IPS-18a (cell line): Measurements from ENCODE around the gene L3MBTL4.

Experiments used
- H3K27ac ChIP-seq: one replicate; pipeline ENCODE4 v1.5.1; 2013; ENCODE audit warnings: low read length
- H3K27me3 ChIP-seq: one replicate; pipeline ENCODE4 v1.6.1; 2013; ENCODE audit warnings: mild to moderate bottlenecking, low read length; ENCODE audit not compliant: control insufficient read depth, insufficient read depth
- H3K36me3 ChIP-seq: one replicate; pipeline ENCODE4 v1.6.1; 2013; ENCODE audit warnings: low read depth, low read length; ENCODE audit not compliant: control insufficient read depth
- H3K4me1 ChIP-seq: one replicate; pipeline ENCODE4 v1.6.1; 2013; ENCODE audit warnings: low read depth, low read length; ENCODE audit not compliant: control insufficient read depth
- H3K4me3 ChIP-seq: one replicate; pipeline ENCODE4 v1.5.1; 2013; ENCODE audit warnings: low read length
- H3K9ac ChIP-seq: one replicate; pipeline ENCODE4 v1.6.1; 2013; ENCODE audit warnings: mild to moderate bottlenecking, low read length, moderate library complexity
- H3K9me3 ChIP-seq: one replicate; pipeline ENCODE4 v1.6.1; 2013; ENCODE audit warnings: low read depth, low read length; ENCODE audit not compliant: control insufficient read depth

L3MBTL4 gene

GRCh38 chr18:6236258-6236657 lies 178.5 kb downstream of the L3MBTL4 start:
- Histone ChIP-seq H3K4me1 (peaks cover 4% of the 10 kb centered on the region), H3K4me3 (no peak overlapping the region), H3K27me3 (no peaks in the 10 kb centered on the region), H3K9ac (no peak overlapping the region), H3K36me3 (no peaks in the 10 kb centered on the region), H3K27ac (no peak overlapping the region), H3K9me3 (no peaks in the 10 kb centered on the region)

GRCh38 chr18:6222271-6222670 lies 192.4 kb downstream of the L3MBTL4 start:
- no peaks in the 10 kb centered on the region for H3K9me3 ChIP-seq
- H3K36me3 ChIP-seq: no peaks in the 10 kb centered on the region
- H3K9ac ChIP-seq: no peak overlapping the region
- H3K27me3 ChIP-seq: no peaks in the 10 kb centered on the region
- H3K4me3 ChIP-seq: no peak overlapping the region
- H3K4me1 ChIP-seq: no peaks in the 10 kb centered on the region
- no peak overlapping the region for H3K27ac ChIP-seq

- Histone ChIP-seq H3K9me3 (no peaks in the 10 kb centered on the region), H3K27me3 (no peaks in the 10 kb centered on the region), H3K27ac (no peak overlapping the region), H3K9ac (no peak overlapping the region), H3K36me3 (no peaks in the 10 kb centered on the region), H3K4me3 (no peak overlapping the region), H3K4me1 (no peaks in the 10 kb centered on the region)
Measured at GRCh38 chr18:6221602-6222014, 193.1 kb downstream of the L3MBTL4 start.

- Histone ChIP-seq H3K4me3 (no peak overlapping the region), H3K27ac (no peak overlapping the region), H3K36me3 (no peaks in the 10 kb centered on the region), H3K4me1 (no peaks in the 10 kb centered on the region), H3K9ac (no peak overlapping the region), H3K9me3 (no peaks in the 10 kb centered on the region), H3K27me3 (no peaks in the 10 kb centered on the region)
Measured at GRCh38 chr18:6220129-6220528, 194.6 kb downstream of the L3MBTL4 start.

GRCh38 chr18:6219116-6219717 lies 195.5 kb downstream of the L3MBTL4 start:
- Histone ChIP-seq H3K27me3 (no peaks in the 10 kb centered on the region), H3K9ac (no peak overlapping the region), H3K9me3 (no peaks in the 10 kb centered on the region), H3K36me3 (no peaks in the 10 kb centered on the region), H3K27ac (no peak overlapping the region), H3K4me1 (no peaks in the 10 kb centered on the region), H3K4me3 (no peak overlapping the region)

- no peak overlapping the region for H3K4me3 ChIP-seq
- no peaks in the 10 kb centered on the region for H3K9me3 ChIP-seq
- no peak overlapping the region for H3K27ac ChIP-seq
Measured at GRCh38 chr18:6215888-6216287, 198.8 kb downstream of the L3MBTL4 start.

GRCh38 chr18:6211174-6211504 lies 203.6 kb downstream of the L3MBTL4 start:
- H3K27me3 ChIP-seq: no peaks in the 10 kb centered on the region
- H3K9me3 ChIP-seq: no peaks in the 10 kb centered on the region
- no peaks in the 10 kb centered on the region for H3K4me1 ChIP-seq
- no peak overlapping the region for H3K4me3 ChIP-seq
- H3K36me3 ChIP-seq: no peaks in the 10 kb centered on the region
- H3K9ac ChIP-seq: no peak overlapping the region
- H3K27ac ChIP-seq: no peak overlapping the region

More at GRCh38 chr18:6215888-6216287, 198.8 kb downstream of the L3MBTL4 start:
- Histone ChIP-seq H3K9ac (no peak overlapping the region), H3K27me3 (no peaks in the 10 kb centered on the region), H3K36me3 (no peaks in the 10 kb centered on the region), H3K4me1 (no peaks in the 10 kb centered on the region)

GRCh38 chr18:6210349-6211173 lies 204.2 kb downstream of the L3MBTL4 start:
- no peak overlapping the region for H3K27ac ChIP-seq
- H3K9me3 ChIP-seq: no peaks in the 10 kb centered on the region
- no peaks in the 10 kb centered on the region for H3K27me3 ChIP-seq
- H3K4me3 ChIP-seq: no peak overlapping the region
- no peaks in the 10 kb centered on the region for H3K36me3 ChIP-seq
- no peak overlapping the region for H3K9ac ChIP-seq
- H3K4me1 ChIP-seq: no peaks in the 10 kb centered on the region

GRCh38 chr18:6207941-6208340 lies 206.8 kb downstream of the L3MBTL4 start:
- Histone ChIP-seq H3K4me1 (no peaks in the 10 kb centered on the region), H3K9ac (no peak overlapping the region), H3K9me3 (no peaks in the 10 kb centered on the region), H3K27ac (no peak overlapping the region), H3K36me3 (no peaks in the 10 kb centered on the region), H3K27me3 (no peaks in the 10 kb centered on the region), H3K4me3 (no peak overlapping the region)

- H3K27me3 ChIP-seq: no peaks in the 10 kb centered on the region
- no peaks in the 10 kb centered on the region for H3K9me3 ChIP-seq
- no peak overlapping the region for H3K4me3 ChIP-seq
- H3K36me3 ChIP-seq: no peaks in the 10 kb centered on the region
- no peak overlapping the region for H3K9ac ChIP-seq
- no peaks in the 10 kb centered on the region for H3K4me1 ChIP-seq
- no peak overlapping the region for H3K27ac ChIP-seq
Measured at GRCh38 chr18:6207116-6207515, 207.6 kb downstream of the L3MBTL4 start.

GRCh38 chr18:6205706-6206105 lies 209.0 kb downstream of the L3MBTL4 start:
- no peak overlapping the region for H3K4me3 ChIP-seq
- no peak overlapping the region for H3K9ac ChIP-seq
- no peaks in the 10 kb centered on the region for H3K36me3 ChIP-seq
- no peaks in the 10 kb centered on the region for H3K4me1 ChIP-seq
- no peaks in the 10 kb centered on the region for H3K27me3 ChIP-seq
- no peak overlapping the region for H3K27ac ChIP-seq
- H3K9me3 ChIP-seq: no peaks in the 10 kb centered on the region

- no peak overlapping the region for H3K4me3 ChIP-seq
- H3K4me1 ChIP-seq: no peaks in the 10 kb centered on the region
- H3K27me3 ChIP-seq: no peaks in the 10 kb centered on the region
- no peak overlapping the region for H3K27ac ChIP-seq
- H3K9me3 ChIP-seq: no peaks in the 10 kb centered on the region
- no peaks in the 10 kb centered on the region for H3K36me3 ChIP-seq
- no peak overlapping the region for H3K9ac ChIP-seq
Measured at GRCh38 chr18:6204476-6204875, 210.2 kb downstream of the L3MBTL4 start.
